ENCODE measurements around the gene IDNK. TPM values are rescaled to one million over a fixed set of nuclear protein-coding genes. Genes with fewer than 3 reads are reported as not detected.

The IDNK gene
- total and polyA plus RNA-seq, 10 of the 15 experiments (the other 5 are each of a cell fraction or from before 2014, with no cell fraction given): 7.0 to 19.1 (median 10.6) TPM

GRCh38 chr9:83620841-83621636 lies 1.9 kb upstream of the IDNK start (continued):
- TF ChIP-seq TBL1XR1 (IDR thresholded peaks at IDR 0.05; ENCODE audit: low read depth, low read length) (no peak), RAD21 (IDR thresholded peaks at IDR 0.05; ENCODE audit: insufficient read depth, low read depth, low read length) (peak; percentile 76), CTCF (IDR thresholded peaks at IDR 0.05 in 2 of 3, conservative IDR thresholded peaks at IDR 0.05 in 1 of 3; ENCODE audit: control insufficient read depth in 2 of 3, extremely low read depth in 1 of 3, insufficient read depth in 1 of 3, low read depth in 3 of 3, low read length in 3 of 3) (peak; percentile 69 to 79 (median 71); a peak in 5 of 6 replicates)

GRCh38 chr9:83622433-83622938 lies 457 bp upstream of the IDNK start:
- no peaks in the 10 kb centered on the region for H4K20me1 ChIP-seq (ENCODE audit: control insufficient read depth, insufficient read depth)
- no TSS peak for BruUV-seq (replicated peaks)
- RAD21 ChIA-PET (ENCODE audit: unreplicated experiment): interaction anchor here (1.5 to 2.8 kb wide), 4 partner anchors 26 to 289 kb away, joined by 4 to 33 read pairs (median 22); no protein-coding TSS in a partner anchor
- H3K27me3 ChIP-seq (replicated peaks in 1 of 2; ENCODE audit: control insufficient read depth in 2 of 2, insufficient read depth in 2 of 2, low read length in 1 of 2): no peaks in the 10 kb centered on the region
- H3K27ac ChIP-seq (ENCODE audit: control insufficient read depth, insufficient read depth): peak overlapping the region; percentile 91
- peak overlapping the region; percentile 93 for H3K9ac ChIP-seq (ENCODE audit: control insufficient read depth, insufficient read depth, low read length)
- H3K4me1 ChIP-seq (ENCODE audit: control insufficient read depth, insufficient read depth, low read length): peaks cover 6% of the 10 kb centered on the region; the same call in 1 of the 2 replicates
- H3K4me2 ChIP-seq (ENCODE audit: control insufficient read depth, insufficient read depth): peak overlapping the region; percentile 94
- H3K79me2 ChIP-seq (ENCODE audit: control insufficient read depth, insufficient read depth, low read length): peaks cover 8% of the 10 kb centered on the region
- ATAC-seq: peak; percentile 75
- 5% methylated on average over 20 of the region's 21 CpGs for WGBS (ENCODE audit: insufficient coverage, insufficient replicate concordance, low lambda C conversion rate, missing lambda C conversion rate)
- POLR2A ChIA-PET: interaction anchor here (2.3 kb wide), 1 partner anchor 84 kb away, joined by 10 read pairs; the partner anchor contains the start of gene UBQLN1
- peak overlapping the region; percentile 95 for H2AFZ ChIP-seq (ENCODE audit: control insufficient read depth, low read depth, low read length)
- no peak for DNase-seq (ENCODE audit: low read depth, low spot score)
- SMC1A ChIA-PET (ENCODE audit: uncharacterized antibody, unreplicated experiment): interaction anchor here (1.9 to 3.0 kb wide), 4 partner anchors 26 to 85 kb away, joined by 5 to 32 read pairs (median 11); partner anchors contain the start of gene UBQLN1
- no peak for FAIRE-seq
- H3K4me3 ChIP-seq: peak overlapping the region; percentile 97
- H3K9me3 ChIP-seq (replicated peaks; ENCODE audit: control insufficient read depth, insufficient read depth, low read length): no peaks in the 10 kb centered on the region
- in situ Hi-C loops (cut with MboI) (loop anchor here (5.0 to 25.0 kb wide), 2 partner anchors 295 to 640 kb away; no protein-coding TSS in a partner anchor), intact Hi-C loops (cut with micrococcal nuclease; ENCODE audit: unreplicated experiment) (loop anchor here (1.0 to 2.0 kb wide), 2 partner anchors 85 to 298 kb away; partner anchors contain the start of genes KIF27 and UBQLN1)
- peaks cover 0 to 4% of the 10 kb centered on the region in 2 experiments; a peak in 1 of 4 replicates for H3K36me3 ChIP-seq (ENCODE audit: control insufficient read depth in 2 of 2, insufficient read depth in 2 of 2, low read length in 1 of 2)
- CTCF ChIA-PET: interaction anchor here (1.0 to 3.4 kb wide), 4 partner anchors 27 to 289 kb away, joined by 4 to 62 read pairs (median 14); partner anchors contain the start of gene UBQLN1
- TF ChIP-seq MLLT1 (IDR thresholded peaks at IDR 0.05) (peak; percentile 57; the same call in 1 of the 2 replicates), SIN3A (IDR thresholded peaks at IDR 0.05; ENCODE audit: low read depth, low read length) (peak; percentile 67; the same call in 1 of the 2 replicates), HDGF (IDR thresholded peaks at IDR 0.05) (0 out of 2 replicates have a peak, but pooled peaks have one; percentile 57), MAX (IDR thresholded peaks at IDR 0.05; ENCODE audit: low read depth, low read length) (0 out of 2 replicates have a peak, but pooled peaks have one; percentile 5), ZBTB4 (CRISPR knock-in tag; IDR thresholded peaks at IDR 0.05) (no peak), TAF1 (IDR thresholded peaks at IDR 0.05; ENCODE audit: borderline replicate concordance, low read depth, low read length) (no peak), SPI1 (IDR thresholded peaks at IDR 0.05; ENCODE audit: borderline replicate concordance, insufficient read depth, low read depth, low read length) (0 out of 2 replicates have a peak, but pooled peaks have one; percentile 23), IKZF2 (IDR thresholded peaks at IDR 0.05) (peak; percentile 54 to 71; a peak in 2 of 4 replicates), CREB1 (IDR thresholded peaks at IDR 0.05; ENCODE audit: low read depth) (0 out of 2 replicates have a peak, but pooled peaks have one; percentile 5)
